HepG2 (cell line): ENCODE measurements around the gene ZNF653. TPM values are rescaled to one million over a fixed set of nuclear protein-coding genes. Genes with fewer than 3 reads are reported as not detected.

Experiments used
- EHMT2 ChIP-seq: fragments of 200-600 bp; sonication (generic); IDR thresholded peaks from 2 replicates; pipeline ENCODE4 v1.7.0; 2017; ENCODE audit warnings: antibody characterized with exemption, low read depth, low read length, borderline replicate concordance
- ELF3 ChIP-seq: IDR thresholded peaks from 2 replicates; pipeline ENCODE4 v1.6.1; 2016; ENCODE audit warnings: missing genetic modification reagents, missing compliant biosample characterization
- FOXA1 ChIP-seq, 2 experiments: fragments of 450-650 bp in 1 of 2; sonication (generic) in 1 of 2; formaldehyde crosslinking in 1 of 2; IDR thresholded peaks; 2 replicates each; pipeline versions ENCODE4 v1.4.0 to v1.6.1; 2016 to 2020; ENCODE audit warnings: missing genetic modification reagents in 1 of 2
- HMGXB4 ChIP-seq, 2 experiments: sonication (generic) in 1 of 2; formaldehyde crosslinking in 1 of 2; IDR thresholded peaks; 2 replicates each; pipeline versions ENCODE4 v1.4.0 to v1.6.1; 2018 to 2020; ENCODE audit warnings: missing genetic modification reagents in 2 of 2, borderline replicate concordance in 1 of 2, low read depth in 1 of 2, mild to moderate bottlenecking in 1 of 2, missing biosample characterization in 1 of 2
- IKZF1 ChIP-seq: fragments of 450-650 bp; IDR thresholded peaks from 2 replicates; pipeline ENCODE4 v1.7.1; 2016
- IRF9 ChIP-seq: sonication (generic); formaldehyde crosslinking; IDR thresholded peaks from 2 replicates; pipeline ENCODE4 v1.8.0; 2022; ENCODE audit warnings: missing genetic modification reagents, mild to moderate bottlenecking, borderline replicate concordance
- KDM5A ChIP-seq: fragments of 200-600 bp; sonication (generic); IDR thresholded peaks from 2 replicates; pipeline ENCODE4 v1.7.0; 2018; ENCODE audit warnings: antibody characterized with exemption, mild to moderate bottlenecking, low read length, borderline replicate concordance
- KLF6 ChIP-seq: IDR thresholded peaks from 2 replicates; pipeline ENCODE4 v1.8.0; 2016; ENCODE audit warnings: missing biosample characterization, missing genetic modification reagents
- NR2F2 ChIP-seq: IDR thresholded peaks from 2 replicates; pipeline ENCODE4 v1.6.1; 2012; ENCODE audit warnings: low read depth, inconsistent platforms, borderline replicate concordance
- SCMH1 ChIP-seq: sonication (generic); formaldehyde crosslinking; IDR thresholded peaks from 2 replicates; pipeline ENCODE4 v1.9.0; 2021; ENCODE audit warnings: missing genetic modification reagents, mild to moderate bottlenecking, borderline replicate concordance
- SNAI1 ChIP-seq: sonication (generic); formaldehyde crosslinking; IDR thresholded peaks from 2 replicates; pipeline ENCODE4 v1.5.0; 2020; ENCODE audit warnings: mild to moderate bottlenecking, missing genetic modification reagents, borderline replicate concordance
- TOPORS ChIP-seq: sonication (generic); formaldehyde crosslinking; IDR thresholded peaks from 2 replicates; pipeline ENCODE4 v1.8.0; 2023; ENCODE audit warnings: mild to moderate bottlenecking, missing genetic modification reagents
- ZNF18 ChIP-seq: sonication (generic); formaldehyde crosslinking; IDR thresholded peaks from 2 replicates; pipeline ENCODE4 v1.8.0; 2022; ENCODE audit warnings: mild to moderate bottlenecking, missing genetic modification reagents; ENCODE audit not compliant: insufficient replicate concordance
- ZNF646 ChIP-seq: sonication (generic); formaldehyde crosslinking; IDR thresholded peaks from 2 replicates; pipeline ENCODE4 v1.9.0; 2021; ENCODE audit warnings: mild to moderate bottlenecking, missing genetic modification reagents
- polyA plus RNA-seq, 8 experiments: library from polyadenylated mRNA; depleted of rRNA in 3 of 8; stranded (reverse) in 7 of 8; unstranded in 1 of 8; fragments of >200 nt; fragmentation: Illumina TruSeq in 4 of 8; extraction: Trizol in 4 of 8; gene quantifications; 2 replicates each; pipeline versions ENCODE4 v1.2.1 to v1.2.3, GENCODE V29; 2011 to 2016; ENCODE audit warnings: low read depth in 4 of 8, missing spikeins in 1 of 8, mixed read lengths in 1 of 8; ENCODE audit not compliant: insufficient read depth in 1 of 8
- total RNA-seq, 5 experiments: library from RNA; depleted of rRNA; stranded (reverse); fragments of >200 nt; fragmentation: Illumina TruSeq; extraction: Trizol; gene quantifications; 2 replicates each; pipeline ENCODE4 v1.2.3, GENCODE V29; 2016; ENCODE audit warnings: low read depth in 1 of 5
- TF ChIP-seq, protein P1 (sequence below): sonication (generic); formaldehyde crosslinking; IDR thresholded peaks from 2 replicates; pipeline ENCODE4 v1.4.0; 2020; ENCODE audit warnings: mild to moderate bottlenecking, low read depth, missing genetic modification reagents

Gene ZNF653
- total and polyA plus RNA-seq, 2 of the 13 experiments (the other 11 are each of a cell fraction or from before 2014, with no cell fraction given), result 4.7 to 7.1 TPM

- TF ChIP-seq KLF6 (no peak; the same call in 1 of the 2 replicates), TOPORS (CRISPR knock-in tag) (no peak), ELF3 (CRISPR knock-in tag) (no peak), HMGXB4 (CRISPR knock-in tag; IDR thresholded peaks at IDR 0.05; ENCODE audit: borderline replicate concordance in 1 of 2, low read depth in 1 of 2) (no peak), SCMH1 (CRISPR knock-in tag) (no peak), FOXA1 (IDR thresholded peaks at IDR 0.05) (no peak), FOXA1 (CRISPR knock-in tag; IDR thresholded peaks at IDR 0.05) (no peak), EHMT2 (no peak), KDM5A (peak; percentile 88; the same call in 1 of the 2 replicates), ZNF18 (CRISPR knock-in tag) (peak; percentile 28), SNAI1 (CRISPR knock-in tag) (no peak), IRF9 (peak; percentile 34; the same call in 1 of the 2 replicates), NR2F2 (0 out of 2 replicates have a peak, but pooled peaks have one; percentile 14), ZNF646 (CRISPR knock-in tag) (no peak), IKZF1 (no peak)
- TF ChIP-seq, protein P1, sequence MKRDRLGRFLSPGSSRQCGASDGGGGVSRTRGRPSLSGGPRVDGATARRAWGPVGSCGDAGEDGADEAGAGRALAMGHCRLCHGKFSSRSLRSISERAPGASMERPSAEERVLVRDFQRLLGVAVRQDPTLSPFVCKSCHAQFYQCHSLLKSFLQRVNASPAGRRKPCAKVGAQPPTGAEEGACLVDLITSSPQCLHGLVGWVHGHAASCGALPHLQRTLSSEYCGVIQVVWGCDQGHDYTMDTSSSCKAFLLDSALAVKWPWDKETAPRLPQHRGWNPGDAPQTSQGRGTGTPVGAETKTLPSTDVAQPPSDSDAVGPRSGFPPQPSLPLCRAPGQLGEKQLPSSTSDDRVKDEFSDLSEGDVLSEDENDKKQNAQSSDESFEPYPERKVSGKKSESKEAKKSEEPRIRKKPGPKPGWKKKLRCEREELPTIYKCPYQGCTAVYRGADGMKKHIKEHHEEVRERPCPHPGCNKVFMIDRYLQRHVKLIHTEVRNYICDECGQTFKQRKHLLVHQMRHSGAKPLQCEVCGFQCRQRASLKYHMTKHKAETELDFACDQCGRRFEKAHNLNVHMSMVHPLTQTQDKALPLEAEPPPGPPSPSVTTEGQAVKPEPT (CRISPR knock-in tag), result no peak
Measured at GRCh38 chr19:11505504-11506100, at the start of gene ZNF653 (continued).
